HG03521 (cell line): Measurements from ENCODE around the gene CLTB.
"Not testable (repeated sequence)": the region's sequence is repeated elsewhere in the genome, so short reads cannot be mapped to it uniquely, and the experiment has no call there.

Experiments
- ATAC-seq: cut with Tn5 transposase; IDR thresholded peaks from one replicate; pipeline ENCODE4 v1.9.1; 2021; ENCODE audit warnings: mild to moderate bottlenecking, moderate library complexity; ENCODE audit not compliant: unreplicated experiment

Gene CLTB, protein sequence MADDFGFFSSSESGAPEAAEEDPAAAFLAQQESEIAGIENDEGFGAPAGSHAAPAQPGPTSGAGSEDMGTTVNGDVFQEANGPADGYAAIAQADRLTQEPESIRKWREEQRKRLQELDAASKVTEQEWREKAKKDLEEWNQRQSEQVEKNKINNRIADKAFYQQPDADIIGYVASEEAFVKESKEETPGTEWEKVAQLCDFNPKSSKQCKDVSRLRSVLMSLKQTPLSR

DNA sequence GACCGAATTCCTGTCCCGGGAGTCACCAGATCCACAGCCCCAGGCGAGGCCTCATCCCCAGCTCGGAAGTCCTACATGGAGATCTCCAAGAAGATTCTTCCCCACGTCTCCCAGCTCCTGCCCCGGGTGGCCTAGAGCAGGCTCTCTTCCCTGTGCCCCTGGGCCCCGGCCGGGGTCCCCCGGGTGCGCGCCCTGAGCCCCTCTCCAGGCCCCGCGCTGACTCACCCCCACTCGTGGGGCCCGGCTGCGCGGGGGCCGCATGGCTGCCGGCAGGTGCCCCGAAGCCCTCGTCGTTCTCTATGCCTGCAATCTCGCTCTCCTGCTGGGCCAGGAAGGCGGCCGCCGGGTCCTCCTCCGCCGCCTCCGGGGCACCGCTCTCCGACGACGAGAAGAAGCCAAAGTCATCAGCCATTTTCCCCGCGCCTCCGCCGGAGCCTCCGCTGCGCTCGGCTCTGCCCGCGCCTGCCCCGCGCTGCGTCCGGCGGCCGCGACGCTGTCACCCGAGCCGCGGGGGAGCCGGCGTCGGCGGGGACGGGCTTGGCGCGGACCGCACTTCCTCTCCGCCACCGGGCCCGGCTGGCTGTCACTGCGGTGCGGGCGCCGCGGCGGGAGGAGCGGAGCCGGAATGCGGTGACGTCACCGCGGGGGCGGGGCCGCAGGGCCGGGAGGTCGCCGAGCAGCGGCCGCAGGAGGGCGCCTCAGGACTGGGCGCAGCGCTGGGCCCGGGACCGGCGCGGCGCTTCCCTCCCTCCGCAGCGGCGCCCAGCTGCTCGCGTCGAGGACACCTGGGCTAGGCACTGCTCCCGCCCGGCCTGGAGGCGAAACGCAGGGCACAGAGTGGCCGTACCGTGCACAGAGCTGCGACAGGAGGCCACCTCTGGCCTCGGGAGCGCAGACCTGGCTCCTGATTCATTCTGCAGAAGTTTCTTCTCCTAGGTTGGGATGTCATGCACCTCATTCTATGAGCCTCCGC is at the start of gene CLTB:
CLTB (minus strand) TSS at position 588 of the 973 bp plus-strand sequence; CDS start at position 412, 176 bp downstream.
- ATAC-seq, result peak; percentile 90

DNA sequence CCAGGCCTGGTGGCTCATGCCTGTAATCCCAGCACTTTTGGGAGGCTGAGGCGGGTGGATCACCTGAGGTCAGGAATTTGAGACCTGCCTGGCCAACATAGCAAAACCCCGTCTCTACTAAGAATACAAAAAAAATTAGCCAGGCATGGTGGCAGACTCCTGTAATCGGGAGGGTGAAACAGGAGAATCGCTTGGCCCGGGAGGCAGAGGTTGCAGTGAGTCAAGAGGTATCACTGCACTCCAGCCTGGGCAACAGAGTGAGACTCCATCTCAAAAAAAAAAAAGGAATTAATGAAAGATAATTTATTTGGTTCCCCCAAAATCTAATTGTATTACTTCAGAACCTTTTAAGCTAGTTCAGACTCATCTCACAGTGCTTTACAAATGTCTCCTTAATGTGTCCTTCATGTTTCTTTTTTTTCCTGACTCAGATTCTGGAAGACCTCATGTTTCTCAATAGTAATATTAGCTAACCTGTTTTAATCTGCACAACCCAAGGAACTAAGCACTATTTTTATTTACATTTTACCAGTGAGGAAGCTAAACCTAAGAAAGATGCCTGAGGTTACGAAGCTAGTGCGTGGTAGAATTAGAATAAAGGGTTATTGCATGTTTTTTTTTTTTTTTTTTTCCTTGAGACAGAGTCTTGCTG is 46.9 kb upstream of the CLTB start:
- no peak for ATAC-seq

DNA sequence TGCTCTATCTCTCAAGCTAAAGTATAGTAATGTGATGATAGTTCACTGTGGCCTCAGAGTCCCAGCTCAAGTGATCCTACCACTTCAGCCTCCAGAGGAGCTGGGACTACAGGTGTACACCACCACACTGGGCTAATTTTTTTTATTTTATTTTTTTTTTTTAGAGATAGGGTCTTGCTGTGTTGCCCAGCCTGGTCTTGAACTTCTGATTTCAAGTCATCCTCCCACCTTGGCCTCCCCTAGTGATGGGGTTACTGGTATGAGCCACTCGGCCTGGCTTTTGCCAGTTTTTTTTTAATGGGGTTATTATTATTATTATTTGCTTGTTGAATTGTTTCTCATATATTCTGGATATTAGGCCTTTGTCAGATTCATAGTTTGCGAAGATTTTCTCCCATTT is 45.0 kb upstream of the CLTB start:
- ATAC-seq, result no peak

DNA sequence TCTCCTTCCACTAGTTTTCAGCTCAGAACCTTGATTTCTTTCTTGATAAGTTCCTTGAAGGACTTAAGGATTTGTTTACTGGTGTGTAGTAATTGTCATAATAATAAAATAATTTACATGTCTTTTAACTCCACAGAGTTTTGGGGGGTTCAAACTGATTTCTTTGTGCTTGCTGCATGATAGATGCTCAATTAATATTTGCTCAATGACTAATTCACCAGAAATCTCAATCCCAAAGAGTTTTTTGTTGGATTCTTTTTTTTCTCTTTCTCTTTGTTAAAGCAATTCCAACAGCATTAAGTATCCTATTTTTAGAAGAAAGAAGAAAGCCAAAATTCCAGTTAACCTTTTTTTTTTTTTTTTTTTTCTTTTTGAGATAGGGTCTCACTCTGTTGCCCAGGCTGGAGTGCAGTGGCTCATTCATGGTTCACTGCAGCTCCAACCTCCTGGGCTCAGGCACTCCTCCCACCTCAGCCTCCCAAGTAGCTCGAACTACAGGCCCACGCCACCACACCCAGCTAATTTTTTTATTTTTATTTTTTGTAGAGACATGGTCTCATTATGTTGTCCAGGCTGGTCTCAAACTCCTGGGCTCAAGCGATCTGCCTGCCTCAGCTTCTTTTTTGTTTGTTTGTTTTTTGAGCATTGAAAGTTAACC is 42.7 kb upstream of the CLTB start:
- ATAC-seq, result no peak

DNA sequence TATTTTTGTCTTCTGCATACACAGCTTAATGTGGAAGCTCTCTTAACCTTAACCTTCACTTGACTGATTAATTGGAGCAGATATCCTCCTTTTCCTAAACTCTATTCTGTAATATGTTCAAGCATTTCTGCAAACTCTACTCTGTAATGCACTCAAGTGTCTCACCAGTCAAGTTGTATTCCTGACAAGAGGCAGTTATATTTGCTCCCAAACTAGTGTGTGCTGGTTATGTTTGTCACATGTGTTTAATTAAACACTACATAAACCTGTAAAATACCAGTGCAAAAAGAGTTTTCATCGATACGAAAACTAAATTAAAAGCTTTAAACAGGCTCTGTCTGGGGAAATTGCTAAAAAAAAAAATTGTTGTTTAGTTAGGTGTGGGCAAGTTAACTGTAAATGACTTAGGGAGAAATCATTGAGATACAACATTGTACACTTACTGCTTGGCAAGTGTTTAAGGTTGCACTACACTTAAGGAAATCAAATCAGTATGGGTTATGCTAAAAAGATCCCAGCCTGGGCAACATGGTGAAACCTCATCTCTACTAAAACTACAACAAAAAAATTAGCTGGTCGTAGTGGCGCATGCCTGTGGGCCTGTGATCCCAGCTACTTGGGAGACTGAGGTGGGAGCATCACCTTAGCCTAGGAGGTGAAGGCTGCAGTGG is 38.5 kb upstream of the CLTB start:
- ATAC-seq, result no peak

DNA sequence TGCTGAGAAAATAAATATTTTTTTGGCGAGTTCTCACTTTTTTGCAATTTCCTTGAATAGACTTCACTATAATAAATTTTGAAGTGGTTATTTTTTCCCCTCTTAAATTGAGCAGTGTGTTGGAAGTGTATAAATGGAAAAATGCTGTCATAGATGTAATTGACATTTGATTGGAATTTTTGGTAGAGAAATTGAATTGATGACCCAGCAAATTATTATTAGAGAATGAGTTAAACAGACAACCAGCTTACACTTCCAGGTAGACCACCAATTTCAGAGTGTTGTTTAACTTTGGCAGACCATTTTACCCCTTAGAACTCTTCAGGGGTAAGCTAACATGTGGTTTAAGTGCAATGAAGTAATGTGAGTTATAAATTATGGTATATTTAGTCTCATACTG is 33.7 kb upstream of the CLTB start:
- ATAC-seq, result no peak

DNA sequence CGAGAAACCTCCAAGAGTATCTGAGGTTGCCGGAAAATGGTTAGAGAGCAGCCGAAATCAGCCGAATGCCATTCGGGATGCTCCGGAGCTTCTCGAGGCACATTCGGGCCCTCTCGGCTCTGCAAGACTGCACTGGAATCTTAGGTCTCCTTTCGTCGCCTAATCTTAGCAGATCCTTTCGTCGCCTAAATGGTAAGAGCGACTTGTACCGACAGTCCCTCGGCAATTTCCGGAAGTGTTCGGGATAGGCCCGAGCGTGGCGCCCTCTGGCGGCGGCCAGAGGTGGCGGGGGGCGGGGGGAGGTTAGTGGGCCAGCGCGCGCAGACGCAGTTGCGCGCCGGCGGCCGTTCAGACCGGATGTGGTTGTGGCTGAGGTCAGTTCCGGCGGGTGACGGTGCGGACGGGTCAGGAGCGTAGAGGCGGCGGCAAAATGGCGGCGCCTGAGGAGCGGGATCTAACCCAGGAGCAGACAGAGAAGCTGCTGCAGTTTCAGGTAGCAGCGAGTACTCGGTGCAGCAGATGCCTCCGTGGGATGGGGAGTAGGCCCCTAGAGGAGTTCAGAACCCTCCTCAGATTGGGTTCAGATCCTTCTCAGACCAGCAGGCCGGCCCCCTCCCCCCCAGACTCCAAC is 31.8 kb upstream of the CLTB start, which contains the start of gene FAF2:
FAF2 (plus strand) TSS at position 408 of the 631 bp plus-strand sequence; CDS start at position 431, 23 bp downstream.
- ATAC-seq, result peak; percentile 87

DNA sequence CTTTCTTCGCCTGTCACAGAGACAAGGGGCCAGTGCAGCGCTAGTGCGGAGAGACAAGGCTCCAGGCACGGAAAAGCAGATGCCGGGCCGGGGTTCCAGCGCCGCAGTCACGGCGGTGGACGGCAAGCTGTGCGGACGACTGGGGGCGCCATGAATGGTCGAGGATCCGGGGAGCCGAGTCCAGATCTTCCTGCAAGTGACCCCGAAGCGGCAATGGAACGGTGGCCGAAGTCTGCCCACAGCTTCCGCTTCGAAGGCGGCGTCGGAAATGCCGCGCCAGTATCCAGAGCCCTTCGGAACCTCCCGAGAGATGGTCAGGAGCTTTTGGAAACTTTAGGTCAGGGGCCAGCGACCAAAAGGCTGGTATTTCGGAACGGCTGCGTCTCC is 31.2 kb upstream of the CLTB start:
- ATAC-seq, result peak; percentile 17

DNA sequence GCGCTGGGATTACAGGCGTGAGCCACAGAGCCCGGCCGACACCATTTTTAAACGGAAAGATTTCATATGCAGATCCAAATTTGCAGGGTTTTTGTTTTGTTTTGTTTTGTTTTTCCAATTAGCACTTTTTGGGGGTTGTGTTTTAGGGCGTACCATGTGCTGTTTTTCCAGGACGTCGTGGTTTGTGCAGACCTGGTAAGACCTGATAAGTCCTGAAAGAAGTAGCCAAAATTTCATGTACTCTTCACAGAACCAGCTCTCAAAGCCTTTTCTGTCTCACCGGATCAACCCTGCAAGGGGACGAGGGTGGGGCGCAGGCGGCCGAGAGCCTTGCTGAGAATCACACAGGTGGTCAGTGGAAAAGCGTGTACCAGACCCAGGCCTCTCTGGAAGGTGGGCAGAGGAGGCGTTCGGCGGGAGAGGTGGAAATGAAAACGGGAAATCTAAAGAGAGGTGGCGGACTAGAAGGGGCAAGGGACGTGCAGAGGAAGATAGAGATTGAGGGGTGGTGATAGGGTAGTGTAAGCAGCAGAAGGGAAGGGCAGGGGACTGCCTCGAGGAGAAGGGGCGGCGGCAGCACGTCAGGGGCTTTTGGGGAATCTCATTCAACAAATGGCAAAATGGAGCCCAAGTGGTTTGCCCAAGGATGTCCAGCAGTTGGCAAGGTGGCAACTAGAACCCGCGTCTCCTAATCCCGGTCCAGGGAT is 30.7 kb upstream of the CLTB start:
- no peak for ATAC-seq

DNA sequence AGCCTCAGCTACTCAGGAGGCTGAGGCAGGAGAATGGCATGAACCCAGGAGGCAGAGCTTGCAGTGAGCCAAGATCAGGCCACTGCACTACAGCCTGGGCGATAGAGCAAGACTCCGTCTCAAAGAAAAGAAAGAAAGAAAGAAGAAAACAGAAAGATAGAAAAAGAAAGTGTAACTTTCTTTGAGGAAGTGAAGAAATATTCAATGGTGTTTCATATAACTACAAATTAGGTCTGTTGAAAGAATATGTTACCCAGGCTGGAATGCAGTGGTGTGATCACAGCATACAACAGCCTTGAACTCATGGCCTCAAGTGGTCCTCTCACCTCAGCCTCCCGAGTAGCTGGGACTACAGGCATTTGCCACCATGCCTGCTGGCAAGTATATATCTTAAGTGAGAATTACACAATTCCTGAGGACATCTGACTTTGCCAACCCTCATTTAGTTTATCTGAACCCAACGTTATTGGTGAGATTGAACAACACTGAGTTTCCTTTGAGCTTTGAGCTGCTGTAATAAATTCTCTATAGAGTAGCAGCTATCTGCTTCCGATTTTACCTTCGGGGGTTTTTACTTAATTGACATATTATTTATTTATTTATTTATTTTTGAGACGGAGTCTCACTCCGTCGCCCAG is 29.8 kb upstream of the CLTB start:
- no peak for ATAC-seq

DNA sequence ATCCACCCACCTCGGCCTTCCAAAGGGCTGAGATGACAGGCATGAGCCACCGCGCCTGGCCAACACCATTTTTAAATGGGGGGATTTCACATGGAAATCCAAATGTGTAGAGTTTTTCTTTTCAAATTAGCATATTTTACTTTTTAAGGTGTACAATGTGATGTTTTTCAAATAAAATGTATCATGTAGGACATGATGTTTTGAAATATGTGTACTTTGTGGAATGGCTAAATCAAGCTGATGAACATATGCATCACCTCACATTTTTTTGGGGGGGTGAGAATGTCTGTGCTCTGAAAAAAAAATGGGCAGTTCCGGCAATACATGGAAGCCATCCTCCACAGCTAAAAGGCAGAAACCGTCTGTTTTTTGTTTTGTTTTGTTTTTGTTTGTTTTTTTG is 28.4 kb upstream of the CLTB start:
- no peak for ATAC-seq

DNA sequence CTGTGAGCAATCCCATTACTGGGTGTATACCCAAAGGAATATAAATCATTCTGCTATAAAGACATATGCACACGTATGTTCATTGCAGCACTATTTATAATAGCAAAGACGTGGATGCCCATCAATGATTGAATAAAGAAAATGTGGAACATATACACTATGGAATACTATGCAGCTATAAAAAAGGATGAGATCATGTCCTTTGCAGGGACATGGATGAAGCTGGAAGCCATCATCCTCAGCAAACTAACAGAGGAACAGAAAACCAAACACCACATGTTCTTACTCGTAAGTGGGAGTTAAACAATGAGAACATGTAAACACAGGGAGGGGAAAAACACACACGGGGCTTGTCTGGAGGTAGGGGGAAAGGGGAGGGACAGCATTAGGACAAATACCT is 26.6 kb upstream of the CLTB start:
- ATAC-seq, result not testable (repeated sequence)

DNA sequence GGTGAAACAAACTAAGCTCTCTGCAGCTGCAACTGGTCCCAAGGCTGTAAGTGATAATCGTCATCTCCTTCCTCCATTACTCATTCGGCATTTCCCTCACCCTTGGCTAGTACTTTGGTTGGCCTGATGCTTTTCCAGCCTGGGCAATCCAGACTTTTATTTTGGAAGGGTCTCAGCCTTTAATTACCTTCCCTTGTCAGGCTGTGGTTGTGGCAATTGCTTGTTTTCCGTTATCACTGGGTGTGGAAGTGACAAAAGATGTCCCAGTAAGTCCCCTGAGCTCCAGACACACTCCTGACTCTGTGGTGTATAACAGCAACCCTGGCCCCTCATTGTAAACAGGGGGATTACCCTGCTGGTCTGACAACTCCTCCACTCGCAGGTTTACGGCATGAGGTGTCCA is 25.6 kb upstream of the CLTB start:
- no peak for ATAC-seq

DNA sequence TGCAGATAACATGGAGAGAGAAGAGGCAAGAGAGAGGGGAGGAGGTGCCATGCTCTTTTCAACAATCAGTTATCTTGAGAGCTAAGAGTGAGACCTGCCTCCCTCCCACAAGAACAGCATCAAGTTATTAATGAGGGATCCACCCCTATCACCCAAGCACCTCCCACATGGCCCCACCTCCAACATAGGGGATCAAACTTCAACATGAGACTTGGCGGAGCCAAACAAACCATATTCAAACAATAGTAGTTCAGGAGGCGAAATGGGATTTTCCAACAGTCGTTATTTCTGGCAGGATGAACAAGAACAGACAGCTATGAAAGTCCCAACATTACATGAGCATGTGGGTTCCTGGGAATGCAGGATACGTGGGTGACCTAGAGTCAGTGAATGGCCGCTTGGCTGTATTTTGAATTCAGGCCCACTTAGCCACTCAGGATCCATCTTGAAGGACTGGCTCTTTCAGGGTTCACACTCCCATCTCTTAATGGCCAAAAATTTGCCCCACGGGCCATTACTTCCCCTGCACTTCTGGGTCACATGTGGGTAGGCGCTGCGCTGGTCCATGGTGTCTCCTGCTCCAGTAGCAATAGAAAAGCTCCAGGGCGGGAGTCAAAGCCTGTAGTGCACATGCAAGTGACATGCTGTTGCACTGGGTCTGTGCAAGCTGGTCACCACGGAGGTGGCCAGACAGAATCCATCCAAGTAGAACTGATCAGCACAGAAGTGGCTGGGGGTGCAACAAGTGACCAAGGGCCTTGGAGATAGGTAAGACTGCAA is 24.8 kb upstream of the CLTB start:
- no peak for ATAC-seq

DNA sequence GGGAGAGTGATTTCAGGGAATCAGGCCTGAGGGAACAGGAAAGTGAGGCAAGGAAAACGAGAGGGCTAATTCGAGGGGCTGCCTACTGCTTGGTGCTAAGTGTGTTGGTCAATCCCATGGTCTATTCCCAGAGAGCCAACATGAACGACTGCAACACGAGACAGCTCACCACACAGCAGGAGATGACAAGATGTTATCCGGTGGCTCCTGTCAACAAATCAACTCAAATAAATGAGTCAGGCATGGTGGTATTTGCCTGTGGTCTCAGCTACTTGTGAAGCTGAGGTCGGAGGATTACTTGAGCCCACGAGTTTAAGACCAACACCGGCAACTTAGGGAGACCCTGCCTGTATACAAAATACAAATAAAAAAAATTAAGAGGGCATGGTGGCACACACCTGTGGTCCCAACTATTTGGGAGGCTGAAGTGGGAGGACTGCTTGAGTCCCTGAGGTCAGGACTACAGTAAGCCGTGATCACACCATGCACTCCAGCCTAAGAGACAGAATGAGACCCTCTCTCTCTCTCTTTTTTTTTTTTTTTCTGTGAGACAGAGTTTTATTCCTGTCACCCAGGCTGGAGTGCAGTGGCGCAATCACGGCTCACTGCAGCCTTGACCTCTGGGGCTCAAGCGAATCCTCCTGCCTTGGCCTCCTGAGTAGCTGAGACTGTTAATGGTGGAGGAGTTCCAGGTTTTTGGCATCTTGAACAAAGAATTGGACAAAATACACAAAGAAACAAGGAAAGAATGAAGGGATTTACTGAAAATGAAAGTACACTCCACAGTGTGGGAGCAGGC is 22.8 kb upstream of the CLTB start:
- ATAC-seq, result no peak

DNA sequence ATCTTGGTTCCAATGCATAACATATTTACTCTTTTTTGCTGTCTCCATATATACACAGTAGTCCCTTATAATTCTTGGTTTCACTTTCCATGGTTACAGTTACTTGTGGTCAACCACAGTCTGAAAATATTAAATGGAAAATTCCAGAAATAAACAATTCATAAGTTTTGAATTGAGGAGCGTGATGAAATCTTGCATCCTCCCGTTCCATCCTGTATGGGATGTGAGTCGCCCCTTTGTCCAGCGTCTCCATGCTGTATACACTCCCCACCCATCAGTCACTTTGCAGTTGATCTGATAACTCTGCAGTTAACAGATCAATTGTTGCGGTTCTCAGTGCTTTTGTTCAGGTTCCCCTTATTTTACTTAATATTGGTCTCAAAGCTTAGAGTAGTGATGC is 20.3 kb upstream of the CLTB start:
- ATAC-seq, result no peak

DNA sequence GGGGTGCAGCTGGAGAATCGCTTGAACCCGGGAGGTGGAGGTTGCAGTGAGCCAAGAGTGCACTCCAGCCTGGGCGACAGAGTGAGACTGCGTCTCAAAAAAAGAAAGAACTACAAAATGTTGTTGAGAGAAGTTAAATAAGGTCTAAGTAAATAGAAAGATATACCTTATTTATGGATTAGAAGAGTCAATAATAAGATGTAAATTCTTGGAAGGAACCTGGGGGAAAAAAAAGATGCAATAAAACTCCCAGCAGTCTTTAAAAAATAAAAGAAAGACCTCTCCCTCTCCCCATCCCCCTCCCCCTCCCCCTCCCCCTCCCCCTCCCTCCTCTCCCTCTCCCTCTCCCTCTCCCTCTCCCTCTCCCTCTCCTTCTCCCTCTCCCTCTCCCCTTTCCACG is 16.4 kb upstream of the CLTB start:
- no peak for ATAC-seq
